ENCODE results near the gene TEAD1. TPM values are rescaled to one million over a fixed set of nuclear protein-coding genes. Genes with fewer than 3 reads are reported as not detected.
A peak's percentile ranks its signal among the peaks of the same experiment; 100 is the strongest.

The TEAD1 gene
- total and polyA plus RNA-seq, 9 of the 15 experiments (the other 6 are each of a cell fraction or from before 2014, with no cell fraction given), result 1.7 to 17.7 (median 10.8) TPM

GRCh38 chr11:12882670-12883069 lies 208.4 kb downstream of the TEAD1 start:
- H3K9me3 ChIP-seq (replicated peaks; ENCODE audit: control insufficient read depth, insufficient read depth, low read depth, low read length), result no peaks in the 10 kb centered on the region
- no peak overlapping the region for H2AFZ ChIP-seq (ENCODE audit: low read depth, low read length)
- H3K4me2 ChIP-seq (ENCODE audit: insufficient read depth, low read length), result no peak overlapping the region
- DNase-seq (ENCODE audit: extremely low read depth in 1 of 4, low spot score in 3 of 4), result no peak
- CTCF ChIA-PET (ENCODE audit: low intra/inter-chr PET ratio), result no interaction called here
- TF ChIP-seq NFIX (CRISPR knock-in tag; IDR thresholded peaks at IDR 0.05; ENCODE audit: low read depth), result no peak
- no peak for TF ChIP-seq SP2 (IDR thresholded peaks at IDR 0.05; ENCODE audit: extremely low read depth, low read depth, low read length, poor library complexity, severe bottlenecking)
- no peak for TF ChIP-seq BDP1 (IDR thresholded peaks at IDR 0.05; ENCODE audit: insufficient read depth, insufficient read length)
- TF ChIP-seq CAMTA2 (CRISPR knock-in tag; conservative IDR thresholded peaks at IDR 0.05), result no peak
- no peak for TF ChIP-seq ZNF12 (CRISPR knock-in tag; IDR thresholded peaks at IDR 0.05)
- TF ChIP-seq NCOA1 (IDR thresholded peaks at IDR 0.05; ENCODE audit: low read depth), result no peak
- no peak for TF ChIP-seq AFF1 (IDR thresholded peaks at IDR 0.05; ENCODE audit: low read depth in 1 of 2, partially characterized antibody in 2 of 2)
- no peak for TF ChIP-seq KDM5B (IDR thresholded peaks at IDR 0.05; ENCODE audit: insufficient replicate concordance, low read depth, low read length)
- FAIRE-seq, result no peak
- POLR2A ChIA-PET, result interaction anchor here (1.0 kb wide), 1 partner anchor 72 kb away, joined by 3 read pairs; no protein-coding TSS in a partner anchor
- ATAC-seq, result no peak
- 84% methylated on average over 5 of the region's 5 CpGs for WGBS (ENCODE audit: insufficient coverage, low coverage, missing lambda C conversion rate)
- intact Hi-C loops (cut with micrococcal nuclease) (no loop called here), in situ Hi-C loops (cut with MboI) (loop anchor here (5.0 kb wide), 1 partner anchor 280 kb away; no protein-coding TSS in a partner anchor)
- peak overlapping the region in 1 of 2 experiments; percentile 20; a peak in 1 of 4 replicates for H3K9ac ChIP-seq (ENCODE audit: insufficient read depth in 1 of 2, low read depth in 2 of 2, low read length in 2 of 2)
- H3K79me2 ChIP-seq (ENCODE audit: control insufficient read depth, insufficient read depth, low read length), result no peaks in the 10 kb centered on the region
- peaks cover 18% of the 10 kb centered on the region; the same call in 1 of the 3 replicates for H3K36me3 ChIP-seq (ENCODE audit: control insufficient read depth, insufficient read depth, low read length)
- H4K20me1 ChIP-seq (replicated peaks; ENCODE audit: control insufficient read depth, insufficient read depth, low read length), result no peaks in the 10 kb centered on the region
- BruUV-seq (replicated peaks), result no TSS peak
- no peaks in the 10 kb centered on the region for H3K27me3 ChIP-seq (ENCODE audit: control insufficient read depth in 2 of 2, insufficient read depth in 2 of 2, low read length in 2 of 2)
- H3K27ac ChIP-seq (ENCODE audit: extremely low read depth, low read depth, low read length), result no peak overlapping the region
- H3K4me1 ChIP-seq (replicated peaks in 1 of 2; ENCODE audit: control insufficient read depth in 2 of 2, insufficient read depth in 2 of 2, low read length in 2 of 2), result peaks cover 5 to 7% of the 10 kb centered on the region in 2 experiments; a peak in 4 of 5 replicates
- H3K4me3 ChIP-seq, result no peak overlapping the region
- no peaks in the 10 kb centered on the region for H3K9me1 ChIP-seq (ENCODE audit: control insufficient read depth, insufficient read depth, low read length)
